CD14-positive monocyte (primary cell): ENCODE results near the gene L1TD1. TPM values are rescaled to one million over a fixed set of nuclear protein-coding genes. Genes with fewer than 3 reads are reported as not detected.
A peak's percentile ranks its signal among the peaks of the same experiment; 100 is the strongest.

Experiments
- DNase-seq, 3 donors: peaks; one replicate each; pipeline ENCODE4 v3.0.0-alpha.2; 2011 to 2022
- H2AFZ ChIP-seq: 2 replicates; pipeline ENCODE4 v1.6.0; 2012; ENCODE audit warnings: mild to moderate bottlenecking, low read depth, low read length, inconsistent platforms; ENCODE audit not compliant: insufficient read depth, poor library complexity, severe bottlenecking
- H3K27ac ChIP-seq, 2 donors: 1 replicate in 1 of 2; 2 replicates in 1 of 2; pipeline ENCODE4 v1.5.1; 2012 to 2013; ENCODE audit warnings: low read length in 2 of 2, control low read depth in 1 of 2, inconsistent platforms in 1 of 2, low read depth in 1 of 2, mild to moderate bottlenecking in 1 of 2
- H3K27me3 ChIP-seq, 2 donors: one replicate each; pipeline versions ENCODE4 v1.6.0 to v1.6.1; 2011 to 2013; ENCODE audit warnings: low read length in 2 of 2; ENCODE audit not compliant: control insufficient read depth in 2 of 2, insufficient read depth in 2 of 2
- H3K36me3 ChIP-seq, 2 donors: replicated peaks in 1 of 2; 1 replicate in 1 of 2; 2 replicates in 1 of 2; pipeline versions ENCODE4 v1.5.1 to v1.6.1; 2012 to 2013; ENCODE audit warnings: low read length in 2 of 2, control low read depth in 1 of 2, inconsistent platforms in 1 of 2, mild to moderate bottlenecking in 1 of 2; ENCODE audit not compliant: insufficient read depth in 2 of 2, control insufficient read depth in 1 of 2
- H3K4me1 ChIP-seq, 2 donors: 1 replicate in 1 of 2; 2 replicates in 1 of 2; pipeline versions ENCODE4 v1.5.1 to v1.6.1; 2012 to 2013; ENCODE audit warnings: low read length in 2 of 2, control low read depth in 1 of 2, inconsistent platforms in 1 of 2, mild to moderate bottlenecking in 1 of 2, moderate library complexity in 1 of 2; ENCODE audit not compliant: insufficient read depth in 2 of 2, control insufficient read depth in 1 of 2
- H3K4me2 ChIP-seq: replicated peaks from 2 replicates; pipeline ENCODE3; 2012; ENCODE audit warnings: low read length, moderate library complexity, mild to moderate bottlenecking; ENCODE audit not compliant: poor library complexity, severe bottlenecking; ENCODE audit errors: extremely low read depth
- H3K4me3 ChIP-seq, 3 experiments: fragments of 200-600 bp in 1 of 3; sonication (generic) in 1 of 3; replicated peaks in 1 of 3; 1 replicate in 2 of 3; 2 replicates in 1 of 3; pipeline ENCODE4 v1.5.1; 2011 to 2013; ENCODE audit warnings: low read length in 3 of 3, mild to moderate bottlenecking in 3 of 3, control low read depth in 2 of 3, low read depth in 2 of 3, inconsistent platforms in 1 of 3, moderate library complexity in 1 of 3
- H3K79me2 ChIP-seq: 2 replicates; pipeline ENCODE4 v1.6.0; 2012; ENCODE audit warnings: mild to moderate bottlenecking, control low read depth, inconsistent platforms, low read length, moderate library complexity; ENCODE audit not compliant: insufficient read depth
- H3K9ac ChIP-seq: 2 replicates; pipeline ENCODE4 v1.6.0; 2017; ENCODE audit warnings: low read length, mild to moderate bottlenecking; ENCODE audit not compliant: insufficient read depth, poor library complexity, severe bottlenecking
- H3K9me3 ChIP-seq, 2 donors: replicated peaks in 1 of 2; 1 replicate in 1 of 2; 2 replicates in 1 of 2; pipeline versions ENCODE4 v1.5.1 to v1.6.1; 2012 to 2013; ENCODE audit warnings: low read length in 2 of 2, control low read depth in 1 of 2; ENCODE audit not compliant: control insufficient read depth in 1 of 2, insufficient read depth in 1 of 2
- H4K20me1 ChIP-seq: 2 replicates; pipeline ENCODE4 v1.6.0; 2012; ENCODE audit warnings: mild to moderate bottlenecking, low read length, control low read depth, moderate library complexity; ENCODE audit not compliant: insufficient read depth
- H3K27ac Mint-ChIP-seq, 7 donors: one replicate each; pipeline ENCODE4 v1.8.0; 2020; ENCODE audit warnings: mild to moderate bottlenecking in 7 of 7, mixed read lengths in 7 of 7, moderate library complexity in 6 of 7, inconsistent platforms in 2 of 7
- H3K27me3 Mint-ChIP-seq, 3 donors: one replicate each; pipeline ENCODE4 v1.8.0; 2021 to 2022; ENCODE audit warnings: low read depth in 3 of 3, mild to moderate bottlenecking in 3 of 3, mixed read lengths in 3 of 3, moderate library complexity in 3 of 3, inconsistent platforms in 1 of 3
- H3K36me3 Mint-ChIP-seq, 2 donors: one replicate each; pipeline ENCODE4 v1.8.0; 2020; ENCODE audit warnings: mixed read lengths in 2 of 2, inconsistent platforms in 1 of 2, mild to moderate bottlenecking in 1 of 2
- H3K4me1 Mint-ChIP-seq: one replicate; pipeline ENCODE4 v1.8.0; 2020; ENCODE audit warnings: mild to moderate bottlenecking, mixed read lengths
- H3K4me3 Mint-ChIP-seq, 2 donors: one replicate each; pipeline ENCODE4 v1.8.0; 2020; ENCODE audit warnings: mild to moderate bottlenecking in 2 of 2, mixed read lengths in 2 of 2, moderate library complexity in 1 of 2
- H3K9me3 Mint-ChIP-seq, 7 donors: one replicate each; pipeline ENCODE4 v1.8.0; 2020 to 2022; ENCODE audit warnings: mixed read lengths in 7 of 7, mild to moderate bottlenecking in 6 of 7, moderate library complexity in 6 of 7, inconsistent platforms in 2 of 7
- CTCF ChIP-seq: fragments of 200-600 bp; IDR thresholded peaks from one replicate; pipeline ENCODE4 v1.8.0; 2022; ENCODE audit warnings: antibody characterized with exemption, mild to moderate bottlenecking
- WGBS: methylation state at CpG from one replicate; pipeline ENCODE4 v1.1.5; 2013; ENCODE audit warnings: missing lambda C conversion rate; ENCODE audit not compliant: insufficient coverage; 5-methylcytosine and 5-hydroxymethylcytosine counted together
- intact Hi-C, 2 donors: fragments of 100-400 bp; cut with micrococcal nuclease; formaldehyde crosslinking; loops; one replicate each; pipeline versions ENCODE4 v1.15.0 to v1.15.1; 2023
- polyA plus RNA-seq, 3 donors: library from polyadenylated mRNA; depleted of rRNA in 1 of 3; unstranded in 2 of 3; stranded (reverse) in 1 of 3; fragments of 300-500 nt in 2 of 3; fragments of >200 nt in 1 of 3; fragmentation: Illumina TruSeq in 2 of 3; gene quantifications; 1 replicate in 2 of 3; 2 replicates in 1 of 3; pipeline ENCODE4 v1.2.3, GENCODE V29; 2012 to 2021

Gene L1TD1
- polyA plus RNA-seq, 3 donors: 0.09 to 0.22 (median 0.12) TPM

- no peaks in the 10 kb centered on the region for H3K79me2 ChIP-seq
- no peak overlapping the region for H3K4me2 ChIP-seq
- DNase-seq: peak; percentile 11 to 40 (median 20)
- H3K27me3 ChIP-seq: no peaks in the 10 kb centered on the region
- H2AFZ ChIP-seq: no peak overlapping the region
- H3K4me1 Mint-ChIP-seq: no peaks in the 10 kb centered on the region
- intact Hi-C loops: loop anchor here (1.0 to 2.0 kb wide), 2 partner anchors 231 to 232 kb away; no protein-coding TSS in a partner anchor
- H3K9me3 ChIP-seq: no peaks in the 10 kb centered on the region
- H3K36me3 Mint-ChIP-seq: no peaks in the 10 kb centered on the region
- peak; percentile 75 for TF ChIP-seq CTCF
- H3K4me3 ChIP-seq: no peak overlapping the region
- H3K9ac ChIP-seq: no peak overlapping the region
- H4K20me1 ChIP-seq: no peaks in the 10 kb centered on the region
- no peak overlapping the region for H3K27ac ChIP-seq
- peaks cover 0 to 2% (median 0%) of the 10 kb centered on the region in 7 donors for H3K9me3 Mint-ChIP-seq
- no peak overlapping the region for H3K27ac Mint-ChIP-seq
- 53% methylated on average over 6 of the region's 9 CpGs for WGBS
- no peak overlapping the region for H3K4me3 Mint-ChIP-seq
- peaks cover 2 to 5% (median 4%) of the 10 kb centered on the region in 3 donors for H3K27me3 Mint-ChIP-seq
- H3K36me3 ChIP-seq: no peaks in the 10 kb centered on the region
- no peaks in the 10 kb centered on the region for H3K4me1 ChIP-seq
Observed at GRCh38 chr1:62175568-62176179, 19.0 kb upstream of the L1TD1 start.

- H4K20me1 ChIP-seq: no peaks in the 10 kb centered on the region
- Mint-ChIP-seq H3K4me3 (no peak overlapping the region), H3K9me3 (peaks cover 0 to 2% (median 0%) of the 10 kb centered on the region in 7 donors), H3K27me3 (peaks cover 0 to 4% (median 1%) of the 10 kb centered on the region in 3 donors), H3K36me3 (no peaks in the 10 kb centered on the region), H3K4me1 (no peaks in the 10 kb centered on the region), H3K27ac (peak overlapping the region in 3 of 7 donors; percentile 32 to 63 (median 59))
- no peak overlapping the region for H3K4me2 ChIP-seq
- H3K27me3 ChIP-seq: no peaks in the 10 kb centered on the region
- no peaks in the 10 kb centered on the region for H3K36me3 ChIP-seq
- H2AFZ ChIP-seq: no peak overlapping the region
- WGBS: 87% methylated on average over 6 of the region's 14 CpGs
- H3K9ac ChIP-seq: no peak overlapping the region
- no peak for DNase-seq
- no peaks in the 10 kb centered on the region for H3K9me3 ChIP-seq
- TF ChIP-seq CTCF: no peak
- no peaks in the 10 kb centered on the region for H3K4me1 ChIP-seq
- no peak overlapping the region for H3K4me3 ChIP-seq
- no peak overlapping the region for H3K27ac ChIP-seq
- H3K79me2 ChIP-seq: no peaks in the 10 kb centered on the region
- intact Hi-C loops: no loop called here
Observed at GRCh38 chr1:62176597-62177312, 17.9 kb upstream of the L1TD1 start.
